IPS-15b (cell line): ENCODE results near the gene ZSWIM9.
A peak's percentile ranks its signal among the peaks of the same experiment; 100 is the strongest.
"Not testable (repeated sequence)": the region's sequence is repeated elsewhere in the genome, so short reads cannot be mapped to it uniquely, and the experiment has no call there.

ENCODE experiments used
- H3K27me3 ChIP-seq: one replicate; pipeline ENCODE4 v1.6.1; 2013; ENCODE audit warnings: low read length; ENCODE audit not compliant: control insufficient read depth, insufficient read depth
- H3K36me3 ChIP-seq: one replicate; pipeline ENCODE4 v1.6.1; 2013; ENCODE audit warnings: low read length; ENCODE audit not compliant: control insufficient read depth, insufficient read depth
- H3K4me1 ChIP-seq: one replicate; pipeline ENCODE4 v1.6.1; 2013; ENCODE audit warnings: mild to moderate bottlenecking, low read length; ENCODE audit not compliant: control insufficient read depth, insufficient read depth
- H3K4me3 ChIP-seq: one replicate; pipeline ENCODE4 v1.5.1; 2013; ENCODE audit warnings: low read depth, low read length
- H3K9ac ChIP-seq: one replicate; pipeline ENCODE4 v1.6.1; 2013; ENCODE audit warnings: low read depth, mild to moderate bottlenecking, low read length
- H3K9me3 ChIP-seq: one replicate; pipeline ENCODE4 v1.6.1; 2013; ENCODE audit warnings: mild to moderate bottlenecking, low read length; ENCODE audit not compliant: control insufficient read depth, insufficient read depth

Gene ZSWIM9

GRCh38 chr19:48196321-48196763 is 25.9 kb downstream of the ZSWIM9 start:
- Histone ChIP-seq H3K4me1 (no peaks in the 10 kb centered on the region), H3K9me3 (no peaks in the 10 kb centered on the region), H3K36me3 (no peaks in the 10 kb centered on the region), H3K9ac (no peak overlapping the region), H3K4me3 (no peak overlapping the region), H3K27me3 (no peaks in the 10 kb centered on the region)

- Histone ChIP-seq H3K9ac (no peak overlapping the region), H3K9me3 (no peaks in the 10 kb centered on the region), H3K4me3 (no peak overlapping the region), H3K27me3 (no peaks in the 10 kb centered on the region), H3K36me3 (no peaks in the 10 kb centered on the region), H3K4me1 (no peaks in the 10 kb centered on the region)
Observed at GRCh38 chr19:48196933-48197665, 26.6 kb downstream of the ZSWIM9 start.

- H3K9me3 ChIP-seq: no peaks in the 10 kb centered on the region
- H3K27me3 ChIP-seq: no peaks in the 10 kb centered on the region
- peak overlapping the region; percentile 19 for H3K9ac ChIP-seq
- H3K36me3 ChIP-seq: no peaks in the 10 kb centered on the region
- peak overlapping the region; percentile 56 for H3K4me3 ChIP-seq
- H3K4me1 ChIP-seq: no peaks in the 10 kb centered on the region
Observed at GRCh38 chr19:48203222-48203793, 32.8 kb downstream of the ZSWIM9 start.

- Histone ChIP-seq H3K9me3 (no peaks in the 10 kb centered on the region), H3K36me3 (no peaks in the 10 kb centered on the region), H3K27me3 (no peaks in the 10 kb centered on the region), H3K9ac (peak overlapping the region; percentile 19), H3K4me1 (no peaks in the 10 kb centered on the region), H3K4me3 (peak overlapping the region; percentile 65)
Observed at GRCh38 chr19:48203794-48204628, 33.5 kb downstream of the ZSWIM9 start.

- no peak overlapping the region for H3K4me3 ChIP-seq
- no peaks in the 10 kb centered on the region for H3K36me3 ChIP-seq
- H3K9me3 ChIP-seq: no peaks in the 10 kb centered on the region
- H3K9ac ChIP-seq: no peak overlapping the region
- no peaks in the 10 kb centered on the region for H3K27me3 ChIP-seq
- H3K4me1 ChIP-seq: no peaks in the 10 kb centered on the region
Observed at GRCh38 chr19:48206397-48207093, 36.1 kb downstream of the ZSWIM9 start.

- Histone ChIP-seq H3K4me3 (no peak overlapping the region), H3K36me3 (no peaks in the 10 kb centered on the region), H3K9ac (no peak overlapping the region), H3K27me3 (no peaks in the 10 kb centered on the region), H3K9me3 (no peaks in the 10 kb centered on the region), H3K4me1 (no peaks in the 10 kb centered on the region)
Observed at GRCh38 chr19:48210005-48210404, 39.5 kb downstream of the ZSWIM9 start.

GRCh38 chr19:48213959-48214358 is 43.5 kb downstream of the ZSWIM9 start:
- Histone ChIP-seq H3K36me3 (peaks cover 3% of the 10 kb centered on the region), H3K27me3 (no peaks in the 10 kb centered on the region), H3K9me3 (no peaks in the 10 kb centered on the region), H3K9ac (no peak overlapping the region), H3K4me3 (no peak overlapping the region), H3K4me1 (no peaks in the 10 kb centered on the region)

GRCh38 chr19:48216933-48217332 is 46.5 kb downstream of the ZSWIM9 start:
- no peaks in the 10 kb centered on the region for H3K4me1 ChIP-seq
- H3K4me3 ChIP-seq: no peak overlapping the region
- H3K9ac ChIP-seq: no peak overlapping the region
- H3K27me3 ChIP-seq: no peaks in the 10 kb centered on the region
- peaks cover 3% of the 10 kb centered on the region for H3K36me3 ChIP-seq
- no peaks in the 10 kb centered on the region for H3K9me3 ChIP-seq

GRCh38 chr19:48218997-48219396 is 48.5 kb downstream of the ZSWIM9 start:
- no peak overlapping the region for H3K9ac ChIP-seq
- no peaks in the 10 kb centered on the region for H3K27me3 ChIP-seq
- peaks cover 3% of the 10 kb centered on the region for H3K36me3 ChIP-seq
- H3K4me1 ChIP-seq: no peaks in the 10 kb centered on the region
- no peak overlapping the region for H3K4me3 ChIP-seq
- no peaks in the 10 kb centered on the region for H3K9me3 ChIP-seq

- H3K9me3 ChIP-seq, H3K4me3 ChIP-seq, H3K9ac ChIP-seq, H3K36me3 ChIP-seq, H3K4me1 ChIP-seq, H3K27me3 ChIP-seq: not testable (repeated sequence)
Observed at GRCh38 chr19:48220784-48221183, 50.3 kb downstream of the ZSWIM9 start.

GRCh38 chr19:48221628-48222027 is 51.1 kb downstream of the ZSWIM9 start:
- H3K27me3 ChIP-seq: no peaks in the 10 kb centered on the region
- no peaks in the 10 kb centered on the region for H3K4me1 ChIP-seq
- no peaks in the 10 kb centered on the region for H3K9me3 ChIP-seq
- H3K4me3 ChIP-seq: no peak overlapping the region
- H3K9ac ChIP-seq: no peak overlapping the region
- H3K36me3 ChIP-seq: peaks cover 3% of the 10 kb centered on the region
